Mesenteric fat pad (tissue), 1 donor: ENCODE data around the gene CCDC88A. TPM values are rescaled to one million over a fixed set of nuclear protein-coding genes. Genes with fewer than 3 reads are reported as not detected.
A peak's percentile ranks its signal among the peaks of the same experiment; 100 is the strongest.
"Not testable (repeated sequence)": the region's sequence is repeated elsewhere in the genome, so short reads cannot be mapped to it uniquely, and the experiment has no call there.

Source experiments
- DNase-seq: peaks from one replicate; pipeline ENCODE4 v3.0.0-alpha.2; 2020; ENCODE audit warnings: low spot score
- total RNA-seq: library from RNA; stranded (reverse); fragmentation: NEBNext Ultra II Directional; extraction: Animal tissue kit (Norgen Biotek cat#: 25700); gene quantifications from one replicate; pipeline ENCODE4 v1.2.1, GENCODE V29; 2021
- donor health status: DM: yes; HTN: yes; CAD: no.

Gene CCDC88A
- total RNA-seq, 1 donor from 2014 or later, result 64.6 TPM

GRCh38 chr2:55311444-55311870 lies 108.2 kb downstream of the CCDC88A start:
- no peak for DNase-seq

GRCh38 chr2:55309446-55309845 lies 110.2 kb downstream of the CCDC88A start:
- no peak for DNase-seq

GRCh38 chr2:55302241-55302640 lies 117.4 kb downstream of the CCDC88A start:
- DNase-seq, result no peak

GRCh38 chr2:55301277-55301676 lies 118.4 kb downstream of the CCDC88A start:
- DNase-seq, result no peak

- DNase-seq, result no peak
Measured at GRCh38 chr2:55296393-55296792, 123.3 kb downstream of the CCDC88A start.

GRCh38 chr2:55283083-55283482 lies 136.6 kb downstream of the CCDC88A start:
- DNase-seq, result no peak

- DNase-seq, result peak; percentile 97
Measured at GRCh38 chr2:55282110-55282917, 137.3 kb downstream of the CCDC88A start.

GRCh38 chr2:55280851-55281546 lies 138.7 kb downstream of the CCDC88A start:
- DNase-seq, result not testable (repeated sequence)

GRCh38 chr2:55279859-55280424 lies 139.7 kb downstream of the CCDC88A start:
- DNase-seq, result not testable (repeated sequence)

- DNase-seq, result not testable (repeated sequence)
Measured at GRCh38 chr2:55279214-55279835, 140.3 kb downstream of the CCDC88A start.

GRCh38 chr2:55277310-55277709 lies 142.3 kb downstream of the CCDC88A start:
- no peak for DNase-seq

- DNase-seq, result not testable (repeated sequence)
Measured at GRCh38 chr2:55274346-55274745, 145.3 kb downstream of the CCDC88A start.

GRCh38 chr2:55269645-55269990 lies 150.0 kb downstream of the CCDC88A start:
- DNase-seq, result no peak

GRCh38 chr2:55268907-55269644 lies 150.6 kb downstream of the CCDC88A start, which contains the start of gene MTIF2:
Gene MTIF2 (minus strand): TSS chr2:55269231. CDS start chr2:55263858, 5,373 bp downstream.
- peak; percentile 98 for DNase-seq

GRCh38 chr2:55268288-55268906 lies 151.3 kb downstream of the CCDC88A start:
- no peak for DNase-seq

- DNase-seq, result not testable (repeated sequence)
Measured at GRCh38 chr2:55259586-55259985, 160.1 kb downstream of the CCDC88A start.

- no peak for DNase-seq
Measured at GRCh38 chr2:55252832-55253231, 166.8 kb downstream of the CCDC88A start.

- no peak for DNase-seq
Measured at GRCh38 chr2:55247025-55247424, 172.6 kb downstream of the CCDC88A start.

GRCh38 chr2:55245411-55245810 lies 174.2 kb downstream of the CCDC88A start:
- DNase-seq, result no peak

GRCh38 chr2:55242617-55243016 lies 177.0 kb downstream of the CCDC88A start:
- DNase-seq, result no peak
